ENCODE results near the gene PLCL1. TPM values are rescaled to one million over a fixed set of nuclear protein-coding genes. Genes with fewer than 3 reads are reported as not detected.
"Not testable (repeated sequence)": the region's sequence is repeated elsewhere in the genome, so short reads cannot be mapped to it uniquely, and the experiment has no call there.

Gene PLCL1
- total and polyA plus RNA-seq, 4 donors = 5.1 to 15.7 (median 13.2) TPM

DNA sequence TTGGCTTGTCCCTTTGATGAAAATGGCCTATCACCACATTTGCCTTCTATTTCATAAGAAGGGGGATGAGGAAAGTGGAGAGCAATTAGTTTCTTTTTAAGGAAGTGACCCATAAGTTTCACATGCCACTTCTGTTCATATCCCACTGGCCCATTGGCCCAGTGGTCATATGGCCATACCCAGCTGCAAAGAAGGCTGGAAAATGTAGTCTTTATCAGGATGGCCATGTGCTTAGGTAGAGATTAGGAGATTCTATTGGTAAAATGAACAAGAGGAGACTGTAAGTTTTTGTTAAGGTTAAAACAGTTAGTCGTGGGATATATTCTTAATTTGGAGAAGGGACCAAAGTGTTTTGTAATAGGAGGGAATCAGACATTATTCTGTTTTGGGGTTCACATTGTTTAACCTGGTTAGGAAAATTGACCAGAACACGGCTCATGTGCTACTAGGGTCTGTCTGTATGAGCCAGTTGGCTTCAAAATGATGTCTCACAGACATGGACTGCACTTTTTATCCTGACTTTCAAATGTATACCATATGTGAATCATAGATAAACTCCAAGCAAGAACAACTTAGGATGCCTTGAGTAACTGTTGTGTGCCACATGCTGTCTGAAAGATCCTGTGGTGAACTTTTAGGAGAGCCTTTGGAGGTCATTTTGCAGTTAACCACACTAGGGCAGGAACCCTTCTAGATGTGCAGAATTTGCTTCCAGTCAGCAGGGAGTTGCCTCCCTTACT lies 17.3 kb downstream of the PLCL1 start:
- peaks cover 1 to 4% of the 10 kb centered on the region in 2 donors for H3K4me1 ChIP-seq (ENCODE audit: control insufficient read depth in 1 of 2, insufficient read depth in 2 of 2, low read length in 2 of 2)
- no peak overlapping the region for H3K27ac ChIP-seq (ENCODE audit: low read depth in 1 of 2, low read length in 2 of 2)
- intact Hi-C loops (cut with DNase I) = no loop called here
- H3K27me3 ChIP-seq (ENCODE audit: control insufficient read depth in 1 of 2, insufficient read depth in 2 of 2, low read length in 1 of 2) = no peaks in the 10 kb centered on the region
- no peaks in the 10 kb centered on the region for H3K9me3 ChIP-seq (ENCODE audit: control insufficient read depth, low read length)
- H3K4me3 ChIP-seq (ENCODE audit: low read length in 2 of 2) = no peak overlapping the region
- WGBS, 2 donors = 79 to 80% methylated on average over 2 of the region's 2 CpGs
- ATAC-seq (ENCODE audit: low FRiP score) (no peak), DNase-seq (no peak)
- no peaks in the 10 kb centered on the region for H3K36me3 ChIP-seq (ENCODE audit: control insufficient read depth in 1 of 2, insufficient read depth in 2 of 2, low read length in 1 of 2)

DNA sequence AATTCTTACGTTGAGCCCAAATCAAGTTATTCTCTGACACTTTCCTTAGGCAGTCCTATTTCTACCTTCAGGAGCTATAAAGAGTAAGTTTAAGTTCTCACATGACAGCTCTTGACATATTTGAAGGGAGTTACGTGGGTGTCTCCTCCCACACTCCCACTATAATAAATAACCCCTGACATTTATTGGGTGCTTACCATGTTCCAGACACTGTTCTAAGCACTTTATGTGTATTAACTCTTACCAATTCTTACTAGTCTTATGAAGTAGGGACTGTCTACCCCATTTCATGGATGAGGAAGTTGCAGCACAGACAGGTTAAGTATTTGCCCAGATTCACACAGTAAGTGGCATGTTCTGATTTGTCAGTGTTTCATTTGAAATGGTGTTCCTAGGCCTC lies 17.9 kb downstream of the PLCL1 start:
- H3K9me3 ChIP-seq (ENCODE audit: control insufficient read depth, low read length) = no peaks in the 10 kb centered on the region
- DNase-seq (no peak), ATAC-seq (ENCODE audit: low FRiP score) (no peak)
- H3K36me3 ChIP-seq (ENCODE audit: control insufficient read depth in 1 of 2, insufficient read depth in 2 of 2, low read length in 1 of 2) = no peaks in the 10 kb centered on the region
- no peaks in the 10 kb centered on the region for H3K27me3 ChIP-seq (ENCODE audit: control insufficient read depth in 1 of 2, insufficient read depth in 2 of 2, low read length in 1 of 2)
- peaks cover 1 to 4% of the 10 kb centered on the region in 2 donors for H3K4me1 ChIP-seq (ENCODE audit: control insufficient read depth in 1 of 2, insufficient read depth in 2 of 2, low read length in 2 of 2)
- WGBS, 2 donors = 21 to 44% methylated on average over 2 of the region's 2 CpGs
- H3K4me3 ChIP-seq (ENCODE audit: low read length in 2 of 2) = no peak overlapping the region
- intact Hi-C loops (cut with DNase I) = no loop called here
- no peak overlapping the region for H3K27ac ChIP-seq (ENCODE audit: low read depth in 1 of 2, low read length in 2 of 2)

DNA sequence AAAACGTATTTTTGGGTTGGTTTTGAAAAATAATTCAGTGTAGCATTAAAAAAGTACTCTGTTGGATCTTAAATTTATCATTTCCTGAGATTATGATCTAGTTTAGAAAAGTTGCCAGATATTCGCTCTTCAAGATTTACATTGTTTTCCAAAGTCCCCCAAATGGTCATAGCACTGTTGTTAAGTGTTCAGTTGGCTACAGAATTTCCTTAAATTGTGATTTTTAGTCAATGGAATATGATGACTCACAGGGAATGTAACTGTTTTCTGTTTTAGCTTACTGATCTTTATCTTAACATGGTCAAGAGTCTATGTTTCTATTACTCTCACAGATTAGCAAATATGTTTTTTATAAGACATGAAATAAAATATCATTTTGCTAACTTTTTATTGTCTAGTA lies 23.2 kb downstream of the PLCL1 start:
- Histone ChIP-seq H3K4me3 (ENCODE audit: low read length in 2 of 2) (no peak overlapping the region), H3K9me3 (ENCODE audit: control insufficient read depth, low read length) (no peaks in the 10 kb centered on the region), H3K36me3 (ENCODE audit: control insufficient read depth in 1 of 2, insufficient read depth in 2 of 2, low read length in 1 of 2) (no peaks in the 10 kb centered on the region), H3K4me1 (ENCODE audit: control insufficient read depth in 1 of 2, insufficient read depth in 2 of 2, low read length in 2 of 2) (peaks cover 0 to under 1% of the 10 kb centered on the region in 2 donors), H3K27me3 (ENCODE audit: control insufficient read depth in 1 of 2, insufficient read depth in 2 of 2, low read length in 1 of 2) (no peaks in the 10 kb centered on the region), H3K27ac (ENCODE audit: low read depth in 1 of 2, low read length in 2 of 2) (no peak overlapping the region)
- WGBS, 2 donors = 22 to 30% methylated on average over 2 of the region's 2 CpGs
- no peak for DNase-seq
- intact Hi-C loops (cut with DNase I) = no loop called here
- no peak for ATAC-seq (ENCODE audit: low FRiP score)

DNA sequence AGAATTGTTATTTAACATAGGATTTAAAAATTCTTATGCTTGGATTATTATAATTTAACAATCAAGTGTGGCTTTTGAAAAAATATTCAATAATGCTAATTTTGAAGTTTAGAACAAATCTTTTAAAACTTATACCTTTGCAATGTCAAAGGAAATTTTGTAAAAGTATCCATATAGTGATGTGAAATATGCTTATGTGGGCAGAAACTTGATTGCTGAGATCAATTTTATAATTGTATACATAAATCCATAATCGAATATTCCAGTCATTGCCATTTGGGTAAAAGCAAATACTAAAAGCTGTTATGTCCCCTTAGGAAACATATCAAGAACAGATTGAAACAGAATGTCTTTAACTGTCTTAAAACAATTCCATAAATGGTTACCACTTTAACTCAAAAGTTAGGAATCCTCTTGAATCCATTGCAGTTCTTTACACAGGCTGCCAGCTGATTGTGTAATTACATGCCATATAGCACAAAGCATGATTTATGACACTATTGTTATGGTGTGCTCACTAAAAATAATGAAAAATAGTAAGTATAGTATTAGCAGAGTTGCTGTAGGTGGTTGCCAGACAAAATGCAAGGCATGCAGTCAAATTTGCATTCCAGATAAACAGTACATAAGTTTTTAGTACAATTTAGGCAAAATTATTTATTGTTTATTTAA lies 24.2 kb downstream of the PLCL1 start:
- no peak for DNase-seq
- no peaks in the 10 kb centered on the region for H3K4me1 ChIP-seq (ENCODE audit: control insufficient read depth in 1 of 2, insufficient read depth in 2 of 2, low read length in 2 of 2)
- no peaks in the 10 kb centered on the region for H3K36me3 ChIP-seq (ENCODE audit: control insufficient read depth in 1 of 2, insufficient read depth in 2 of 2, low read length in 1 of 2)
- no peak overlapping the region for H3K4me3 ChIP-seq (ENCODE audit: low read length in 2 of 2)
- 67 to 79% methylated on average over 1 of the region's 1 CpG for WGBS, 2 donors
- H3K27ac ChIP-seq (ENCODE audit: low read depth in 1 of 2, low read length in 2 of 2) = no peak overlapping the region
- H3K9me3 ChIP-seq (ENCODE audit: control insufficient read depth, low read length) = no peaks in the 10 kb centered on the region
- no peaks in the 10 kb centered on the region for H3K27me3 ChIP-seq (ENCODE audit: control insufficient read depth in 1 of 2, insufficient read depth in 2 of 2, low read length in 1 of 2)
- ATAC-seq (ENCODE audit: low FRiP score) = no peak
- intact Hi-C loops (cut with DNase I) = no loop called here

DNA sequence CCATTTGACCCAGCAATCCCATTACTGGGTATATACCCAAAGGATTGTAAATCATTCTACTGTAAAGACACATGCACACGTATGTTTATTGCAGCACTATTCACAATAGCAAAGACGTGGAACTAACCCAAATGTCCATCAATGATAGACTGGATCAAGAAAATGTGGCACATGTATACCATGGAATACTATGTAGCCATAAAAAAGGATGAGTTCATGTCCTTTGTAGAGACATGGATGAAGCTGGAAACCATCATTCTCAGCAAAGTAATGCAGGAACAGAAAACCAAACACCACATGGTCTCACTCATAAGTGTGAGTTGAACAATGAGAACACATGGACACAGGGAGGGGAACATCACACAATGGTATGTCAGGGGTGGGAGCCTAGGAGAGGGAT lies 30.4 kb downstream of the PLCL1 start:
- DNase-seq; H3K36me3 ChIP-seq (ENCODE audit: control insufficient read depth in 1 of 2, insufficient read depth in 2 of 2, low read length in 1 of 2); H3K9me3 ChIP-seq (ENCODE audit: control insufficient read depth, low read length); H3K27ac ChIP-seq (ENCODE audit: low read depth in 1 of 2, low read length in 2 of 2); H3K4me1 ChIP-seq (ENCODE audit: control insufficient read depth in 1 of 2, insufficient read depth in 2 of 2, low read length in 2 of 2); intact Hi-C loops (cut with DNase I); ATAC-seq (ENCODE audit: low FRiP score); H3K4me3 ChIP-seq (ENCODE audit: low read length in 2 of 2); H3K27me3 ChIP-seq (ENCODE audit: control insufficient read depth in 1 of 2, insufficient read depth in 2 of 2, low read length in 1 of 2): not testable (repeated sequence)
- WGBS, 2 donors = 96 to 98% methylated on average over 2 of the region's 2 CpGs

DNA sequence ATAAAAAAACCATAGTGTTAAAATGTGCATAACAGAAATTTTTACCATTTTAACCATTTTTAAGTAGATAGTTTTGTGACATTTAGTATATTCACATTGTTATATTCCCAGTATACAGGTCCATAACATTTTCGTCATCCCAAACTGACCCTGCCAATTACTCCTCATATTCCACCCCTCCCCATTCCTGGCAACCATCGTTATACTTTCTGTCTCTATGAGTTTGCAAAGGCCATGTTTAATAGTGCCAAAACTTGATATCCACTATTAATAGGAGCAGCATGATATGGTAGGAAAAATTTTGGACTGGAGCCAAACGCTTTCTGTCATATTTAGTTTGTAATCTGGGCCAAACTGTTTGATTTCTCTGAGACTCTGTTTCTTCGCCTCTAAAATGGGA lies 30.9 kb downstream of the PLCL1 start:
- DNase-seq = no peak
- H3K27ac ChIP-seq (ENCODE audit: low read depth in 1 of 2, low read length in 2 of 2) = no peak overlapping the region
- no peak for ATAC-seq (ENCODE audit: low FRiP score)
- intact Hi-C loops (cut with DNase I) = no loop called here
- H3K4me1 ChIP-seq (ENCODE audit: control insufficient read depth in 1 of 2, insufficient read depth in 2 of 2, low read length in 2 of 2) = peaks cover 0 to 3% of the 10 kb centered on the region in 2 donors
- 15 to 30% methylated on average over 4 of the region's 4 CpGs for WGBS, 2 donors
- H3K4me3 ChIP-seq (ENCODE audit: low read length in 2 of 2) = no peak overlapping the region
- no peaks in the 10 kb centered on the region for H3K36me3 ChIP-seq (ENCODE audit: control insufficient read depth in 1 of 2, insufficient read depth in 2 of 2, low read length in 1 of 2)
- H3K9me3 ChIP-seq (ENCODE audit: control insufficient read depth, low read length) = no peaks in the 10 kb centered on the region
- no peaks in the 10 kb centered on the region for H3K27me3 ChIP-seq (ENCODE audit: control insufficient read depth in 1 of 2, insufficient read depth in 2 of 2, low read length in 1 of 2)

DNA sequence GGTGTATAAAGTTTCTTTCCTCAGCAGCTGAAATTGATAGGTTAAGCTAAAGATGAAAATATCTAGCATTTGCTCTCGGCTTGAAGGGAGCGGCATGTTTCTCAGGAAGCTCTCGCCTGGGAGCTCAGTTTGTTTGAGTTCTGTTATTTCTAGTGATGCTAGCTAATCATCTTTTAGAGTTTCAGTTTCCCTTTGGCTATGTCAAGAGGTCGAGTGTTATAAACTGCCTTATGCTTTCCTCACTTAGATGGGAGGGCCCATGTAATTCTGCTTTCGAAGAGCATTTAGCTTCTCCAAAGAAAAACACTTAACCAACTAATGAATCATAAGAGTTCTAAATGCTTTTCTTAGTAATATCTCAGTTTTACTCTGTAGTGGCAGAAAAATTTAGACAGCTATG lies 33.6 kb downstream of the PLCL1 start:
- H3K4me3 ChIP-seq (ENCODE audit: low read length in 2 of 2) = peak overlapping the region; percentile 26 to 48
- H3K4me1 ChIP-seq (ENCODE audit: control insufficient read depth in 1 of 2, insufficient read depth in 2 of 2, low read length in 2 of 2) = peaks cover 0 to 3% of the 10 kb centered on the region in 2 donors
- H3K36me3 ChIP-seq (ENCODE audit: control insufficient read depth in 1 of 2, insufficient read depth in 2 of 2, low read length in 1 of 2) = no peaks in the 10 kb centered on the region
- DNase-seq = no peak
- H3K27me3 ChIP-seq (ENCODE audit: control insufficient read depth in 1 of 2, insufficient read depth in 2 of 2, low read length in 1 of 2) = no peaks in the 10 kb centered on the region
- 7 to 10% methylated on average over 5 of the region's 5 CpGs for WGBS, 2 donors
- ATAC-seq (ENCODE audit: low FRiP score) = peak; percentile 76
- intact Hi-C loops (cut with DNase I) = no loop called here
- no peaks in the 10 kb centered on the region for H3K9me3 ChIP-seq (ENCODE audit: control insufficient read depth, low read length)
- no peak overlapping the region for H3K27ac ChIP-seq (ENCODE audit: low read depth in 1 of 2, low read length in 2 of 2)

DNA sequence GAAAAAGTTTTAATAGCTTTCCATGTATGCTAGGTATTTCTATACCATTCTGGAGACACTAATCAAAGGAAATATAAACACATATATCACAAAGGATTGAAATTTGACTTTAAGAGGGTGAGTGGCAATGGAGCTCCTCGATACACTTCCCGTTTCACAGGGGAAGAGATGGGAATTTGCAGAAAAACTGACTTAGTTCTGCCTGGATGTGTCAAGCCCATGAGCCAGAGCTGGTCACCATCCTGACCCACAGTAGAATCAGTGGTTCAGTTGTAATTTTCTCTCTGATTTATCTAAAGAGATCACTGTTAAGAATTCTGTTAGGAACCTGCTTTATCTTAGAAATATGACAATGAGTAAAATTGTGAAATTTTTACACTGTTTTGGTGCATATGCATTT lies 34.2 kb downstream of the PLCL1 start:
- no peak for DNase-seq
- H3K9me3 ChIP-seq (ENCODE audit: control insufficient read depth, low read length) = no peaks in the 10 kb centered on the region
- WGBS, 2 donors = 21 to 23% methylated on average over 2 of the region's 2 CpGs
- no peaks in the 10 kb centered on the region for H3K27me3 ChIP-seq (ENCODE audit: control insufficient read depth in 1 of 2, insufficient read depth in 2 of 2, low read length in 1 of 2)
- intact Hi-C loops (cut with DNase I) = no loop called here
- no peaks in the 10 kb centered on the region for H3K36me3 ChIP-seq (ENCODE audit: control insufficient read depth in 1 of 2, insufficient read depth in 2 of 2, low read length in 1 of 2)
- no peak overlapping the region for H3K27ac ChIP-seq (ENCODE audit: low read depth in 1 of 2, low read length in 2 of 2)
- peaks cover 0 to 3% of the 10 kb centered on the region in 2 donors for H3K4me1 ChIP-seq (ENCODE audit: control insufficient read depth in 1 of 2, insufficient read depth in 2 of 2, low read length in 2 of 2)
- H3K4me3 ChIP-seq (ENCODE audit: low read length in 2 of 2) = peak overlapping the region in 1 of 2 donors; percentile 48
- peak; percentile 63 for ATAC-seq (ENCODE audit: low FRiP score)

DNA sequence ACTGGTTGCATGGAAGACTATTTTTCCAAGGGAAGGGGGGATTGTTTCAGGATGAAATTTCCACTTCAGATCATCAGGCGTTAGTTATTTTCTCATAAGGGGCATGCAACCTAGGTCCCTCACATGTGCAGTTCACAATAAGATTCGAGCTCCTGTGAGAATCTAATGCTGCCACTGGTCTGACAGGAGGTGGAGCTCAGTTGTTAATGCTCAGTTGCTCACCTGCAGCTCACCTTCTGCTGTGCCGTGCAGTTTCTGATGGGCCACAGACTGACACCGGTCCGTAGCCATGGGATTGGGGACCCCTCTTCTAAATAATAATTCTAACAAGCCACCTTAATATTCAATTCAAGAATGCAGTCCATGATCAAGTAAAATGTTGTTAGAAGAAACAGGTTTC lies 34.9 kb downstream of the PLCL1 start:
- Histone ChIP-seq H3K27ac (ENCODE audit: low read depth in 1 of 2, low read length in 2 of 2) (no peak overlapping the region), H3K4me3 (ENCODE audit: low read length in 2 of 2) (no peak overlapping the region), H3K4me1 (ENCODE audit: control insufficient read depth in 1 of 2, insufficient read depth in 2 of 2, low read length in 2 of 2) (peaks cover 0 to 3% of the 10 kb centered on the region in 2 donors), H3K27me3 (ENCODE audit: control insufficient read depth in 1 of 2, insufficient read depth in 2 of 2, low read length in 1 of 2) (no peaks in the 10 kb centered on the region), H3K9me3 (ENCODE audit: control insufficient read depth, low read length) (no peaks in the 10 kb centered on the region), H3K36me3 (ENCODE audit: control insufficient read depth in 1 of 2, insufficient read depth in 2 of 2, low read length in 1 of 2) (no peaks in the 10 kb centered on the region)
- ATAC-seq (ENCODE audit: low FRiP score) = no peak
- 68 to 77% methylated on average over 5 of the region's 5 CpGs for WGBS, 2 donors
- no peak for DNase-seq
- intact Hi-C loops (cut with DNase I) = no loop called here
